Cerebellar nuclear complex (tissue), 1 donor: ENCODE data around the gene THBS4.
A peak's percentile ranks its signal among the peaks of the same experiment; 100 is the strongest.
"Not testable (repeated sequence)": the region's sequence is repeated elsewhere in the genome, so short reads cannot be mapped to it uniquely, and the experiment has no call there.

ENCODE experiments used
- DNase-seq, 2 experiments: peaks; one replicate each; lab custom pipeline; 2025; lab: John Stamatoyannopoulos, UW

The THBS4 gene

DNA sequence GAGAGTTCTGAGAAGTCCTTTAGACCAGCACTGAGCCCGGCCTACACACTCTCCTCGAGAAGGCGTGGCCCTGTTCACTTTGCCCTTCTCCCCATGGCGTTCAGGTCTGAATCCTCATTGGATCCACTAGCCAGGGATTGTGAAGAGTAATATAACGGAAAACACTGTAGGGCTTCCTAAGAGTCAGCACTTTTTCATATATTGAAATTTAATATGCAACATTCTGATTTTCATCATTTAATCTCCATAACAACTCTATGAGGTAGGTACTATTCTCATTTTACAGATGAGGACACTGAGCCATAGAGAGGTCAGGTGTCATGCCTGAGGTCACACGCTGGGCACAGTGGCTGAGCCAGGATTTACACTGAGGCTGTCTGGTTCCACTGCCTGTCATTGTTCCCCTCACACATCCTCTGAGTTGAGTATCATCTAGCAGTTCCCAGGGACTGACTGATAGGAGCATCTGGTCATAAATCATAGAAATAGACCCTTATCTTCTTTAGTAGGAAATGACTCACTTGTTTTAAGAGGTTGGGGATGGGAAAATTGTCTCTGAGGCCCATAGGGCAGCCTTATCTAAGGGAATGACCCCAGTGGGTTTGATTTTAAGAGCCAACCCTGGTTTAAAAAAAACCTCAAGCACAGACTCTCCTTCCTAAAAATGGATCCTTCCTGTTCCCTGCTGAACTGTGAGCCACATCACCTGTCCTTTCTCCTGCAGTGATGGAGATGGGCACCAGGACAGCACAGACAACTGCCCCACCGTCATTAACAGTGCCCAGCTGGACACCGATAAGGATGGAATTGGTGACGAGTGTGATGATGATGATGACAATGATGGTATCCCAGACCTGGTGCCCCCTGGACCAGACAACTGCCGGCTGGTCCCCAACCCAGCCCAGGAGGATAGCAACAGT lies 41.2 kb downstream of the THBS4 start:
- DNase-seq: no peak

DNA sequence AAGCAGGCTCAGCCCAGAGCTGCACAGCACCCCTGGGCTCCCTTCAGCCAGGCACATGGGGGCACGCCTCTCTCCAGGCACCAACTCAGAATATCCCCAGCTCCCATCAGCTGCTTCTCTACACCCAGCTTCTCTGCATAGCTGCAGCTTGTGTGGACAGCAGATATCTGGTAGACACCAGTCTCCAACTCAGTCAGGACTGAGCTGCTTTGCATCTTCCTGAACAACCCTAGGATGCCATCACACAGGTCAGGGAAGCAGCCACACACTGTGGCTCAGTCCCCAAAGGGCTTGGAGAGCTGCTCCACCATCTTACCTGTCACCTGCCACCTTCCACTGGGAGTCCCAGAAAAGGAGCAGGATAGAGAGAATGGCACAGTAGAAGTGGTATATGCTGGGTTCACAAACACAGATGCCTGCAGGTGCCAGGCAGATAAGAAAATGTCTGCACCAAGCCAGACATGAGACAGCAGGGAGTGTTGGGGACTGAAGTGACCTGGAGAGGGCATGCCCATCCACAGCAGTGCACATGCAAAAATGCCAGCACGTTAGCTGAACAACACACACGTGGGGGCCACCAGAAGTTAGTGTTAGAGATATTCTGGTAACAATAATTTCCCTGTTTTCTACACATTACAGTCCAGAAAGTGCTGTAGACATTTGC lies 42.0 kb downstream of the THBS4 start:
- DNase-seq: no peak

DNA sequence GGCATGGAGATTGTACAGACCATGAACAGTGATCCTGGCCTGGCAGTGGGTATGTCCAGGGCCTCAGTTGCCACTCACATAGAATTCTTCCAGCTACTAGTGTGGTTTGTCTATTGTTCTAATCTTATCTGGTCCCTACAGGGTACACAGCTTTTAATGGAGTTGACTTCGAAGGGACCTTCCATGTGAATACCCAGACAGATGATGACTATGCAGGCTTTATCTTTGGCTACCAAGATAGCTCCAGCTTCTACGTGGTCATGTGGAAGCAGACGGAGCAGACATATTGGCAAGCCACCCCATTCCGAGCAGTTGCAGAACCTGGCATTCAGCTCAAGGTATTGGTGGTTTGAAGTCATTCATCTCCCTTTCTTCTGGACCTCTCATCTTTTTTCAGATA lies 43.8 kb downstream of the THBS4 start:
- DNase-seq: no peak

DNA sequence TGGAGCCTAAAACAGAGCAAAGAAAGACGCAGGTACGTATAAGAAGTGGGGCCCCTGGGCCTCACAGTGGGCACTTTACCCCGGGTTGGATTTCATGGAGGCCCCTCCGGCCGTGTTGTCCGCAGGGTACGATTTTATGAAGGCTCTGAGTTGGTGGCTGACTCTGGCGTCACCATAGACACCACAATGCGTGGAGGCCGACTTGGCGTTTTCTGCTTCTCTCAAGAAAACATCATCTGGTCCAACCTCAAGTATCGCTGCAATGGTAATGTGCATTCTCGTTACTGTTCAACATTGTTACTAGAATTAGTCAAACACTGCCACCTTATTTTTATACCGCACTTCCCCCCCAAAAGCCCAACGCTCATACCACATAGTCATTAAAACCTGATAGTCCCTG lies 47.1 kb downstream of the THBS4 start:
- DNase-seq: no peak

DNA sequence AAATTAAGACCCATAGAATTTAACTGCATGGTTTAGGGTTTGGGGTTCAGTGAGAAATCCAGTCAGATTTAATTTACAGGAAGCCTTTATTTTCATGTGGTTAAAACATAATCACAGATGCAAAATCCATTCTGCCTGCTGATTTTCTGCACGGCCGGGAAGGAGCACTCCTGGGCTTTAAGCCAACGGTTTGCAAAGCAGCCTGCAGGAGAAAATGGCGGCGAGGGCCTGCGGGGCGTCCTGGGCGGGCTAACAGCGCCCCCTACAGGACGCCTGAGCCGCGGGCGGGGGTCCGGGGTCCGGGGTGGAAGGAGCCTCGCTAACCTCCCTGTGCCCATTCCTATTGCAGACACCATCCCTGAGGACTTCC lies 47.6 kb downstream of the THBS4 start:
- no peak for DNase-seq

DNA sequence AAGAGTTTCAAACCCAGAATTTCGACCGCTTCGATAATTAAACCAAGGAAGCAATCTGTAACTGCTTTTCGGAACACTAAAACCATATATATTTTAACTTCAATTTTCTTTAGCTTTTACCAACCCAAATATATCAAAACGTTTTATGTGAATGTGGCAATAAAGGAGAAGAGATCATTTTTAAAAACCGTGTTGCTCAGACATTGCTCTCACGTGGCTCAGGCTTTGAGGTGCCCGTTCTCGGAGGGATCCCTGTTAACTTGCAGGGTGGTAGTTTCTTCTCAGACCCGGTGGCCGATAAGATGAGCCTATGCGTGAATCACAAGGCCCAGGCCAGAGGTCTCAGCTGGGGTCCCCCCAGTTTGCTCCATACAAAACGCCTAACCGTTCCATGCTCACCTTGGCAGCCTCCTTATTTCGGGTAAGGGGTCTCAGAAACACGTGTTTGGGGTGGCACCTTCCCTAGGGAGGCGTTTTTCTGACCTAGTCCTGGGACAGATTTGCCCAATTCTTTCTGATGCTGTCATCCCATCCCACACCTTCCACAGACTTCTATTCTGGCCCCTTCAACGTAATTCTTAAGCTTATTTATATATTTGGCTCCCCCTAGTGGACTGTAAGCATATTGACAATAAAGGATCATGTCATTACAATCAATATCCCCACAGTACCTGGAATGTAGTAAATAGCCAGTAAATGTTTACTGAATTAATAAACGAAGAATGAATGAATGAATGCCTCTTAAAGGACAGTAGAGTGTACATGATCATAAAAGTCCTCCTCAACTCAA lies 48.1 kb downstream of the THBS4 start:
- DNase-seq: peak in 1 of 2 experiments; percentile 31

DNA sequence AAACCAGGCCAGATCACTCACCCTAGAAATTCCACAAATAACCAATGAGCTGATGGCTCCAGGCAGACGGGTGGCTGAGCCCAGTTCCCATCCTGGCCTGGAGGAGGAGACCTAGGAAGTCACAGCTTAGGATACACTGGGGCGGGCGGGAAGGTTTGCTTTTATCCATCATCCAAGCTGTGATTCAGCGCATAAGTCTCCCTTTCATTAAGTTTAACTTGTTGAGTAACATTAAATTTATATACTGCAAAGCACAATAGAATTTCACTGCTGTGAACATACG lies 55.7 kb downstream of the THBS4 start:
- DNase-seq: no peak

DNA sequence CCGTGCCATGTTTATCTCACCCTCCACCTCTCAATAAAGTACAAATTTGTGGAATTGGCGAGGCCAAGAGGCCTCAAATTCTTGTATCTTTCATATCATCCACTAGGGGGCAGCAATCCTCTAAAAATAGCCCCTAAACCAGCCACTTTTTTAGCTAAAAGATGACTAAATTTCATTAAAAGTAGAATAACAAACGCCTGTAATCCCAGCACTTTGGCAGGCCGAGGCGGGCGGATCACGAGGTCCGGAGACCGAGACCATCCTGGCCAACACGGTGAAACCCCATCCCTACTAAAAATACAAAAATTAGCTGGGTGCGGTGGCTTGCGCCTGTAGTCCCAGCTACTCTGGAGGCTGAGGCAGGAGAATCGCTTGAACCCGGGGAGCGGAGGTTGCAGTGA lies 56.6 kb downstream of the THBS4 start:
- DNase-seq: not testable (repeated sequence)

DNA sequence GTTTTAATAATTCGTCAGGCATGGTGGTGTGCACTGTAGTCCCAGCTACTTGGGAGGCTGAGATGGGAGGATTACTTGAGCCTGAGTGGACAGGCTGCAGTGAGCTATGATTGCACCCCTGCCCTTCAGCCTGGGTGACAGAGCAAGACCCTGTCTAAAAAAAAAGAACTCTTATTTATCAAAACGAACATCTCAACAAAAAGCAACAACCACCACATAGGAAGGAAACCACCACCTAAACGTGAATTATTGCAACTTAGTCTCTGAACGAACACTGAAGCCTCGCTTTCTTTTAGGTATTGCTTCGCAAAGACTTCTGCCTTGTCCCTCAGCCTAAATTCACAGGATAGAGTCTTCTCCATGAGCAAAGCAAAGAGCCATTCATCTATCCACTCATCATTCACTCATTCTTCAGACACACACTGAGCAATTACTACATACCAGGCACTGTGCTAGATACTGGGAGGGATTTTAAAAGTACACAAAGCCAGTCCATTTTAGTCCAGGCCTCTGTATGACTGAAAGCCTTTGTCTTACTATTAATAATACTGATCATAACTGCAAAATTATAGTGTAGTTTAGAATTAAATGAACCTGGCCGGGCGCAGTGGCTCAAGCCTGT lies 57.4 kb downstream of the THBS4 start:
- no peak for DNase-seq

DNA sequence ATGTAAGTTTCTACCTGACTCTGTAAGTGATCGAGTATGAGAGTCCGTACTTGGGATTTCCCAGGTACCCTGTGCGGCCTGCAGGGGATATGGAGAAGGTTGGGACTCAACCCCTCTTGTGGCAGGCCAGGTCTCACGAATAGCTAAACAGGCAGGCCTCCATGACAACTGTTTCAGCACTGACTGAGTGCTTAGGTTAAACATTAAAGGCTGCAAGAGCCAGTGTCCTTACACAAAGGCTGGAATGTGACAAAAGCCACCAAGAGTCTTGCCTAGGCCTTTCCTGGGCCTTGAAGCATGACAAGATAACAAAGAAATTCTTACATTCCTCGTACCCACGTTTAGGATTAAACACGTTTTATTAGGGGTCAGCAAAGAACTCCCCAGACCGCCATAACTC lies 58.6 kb downstream of the THBS4 start:
- no peak for DNase-seq

DNA sequence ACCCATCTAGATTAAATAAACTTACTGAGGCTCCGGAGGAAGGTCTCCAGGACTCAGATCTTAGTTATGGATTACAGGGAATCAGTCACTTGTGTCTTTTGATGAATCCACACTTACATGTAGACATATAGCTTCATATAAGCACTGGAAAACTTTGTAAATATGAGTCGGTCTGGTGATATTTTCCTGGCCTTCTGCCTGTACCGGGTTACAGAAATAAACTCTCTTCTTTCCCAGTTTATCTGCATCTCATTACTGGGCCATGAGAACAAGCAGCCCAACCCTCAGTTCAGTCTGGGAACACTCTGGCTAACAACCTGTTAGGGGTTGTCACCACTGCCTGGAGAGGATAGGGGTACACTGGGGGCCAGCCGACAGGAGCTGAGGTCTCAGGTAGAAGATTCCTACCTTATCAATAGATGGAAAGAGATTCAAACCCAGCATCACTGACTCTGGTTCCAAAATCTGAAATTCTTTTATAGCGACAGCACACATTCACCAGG lies 59.1 kb downstream of the THBS4 start:
- DNase-seq: no peak

DNA sequence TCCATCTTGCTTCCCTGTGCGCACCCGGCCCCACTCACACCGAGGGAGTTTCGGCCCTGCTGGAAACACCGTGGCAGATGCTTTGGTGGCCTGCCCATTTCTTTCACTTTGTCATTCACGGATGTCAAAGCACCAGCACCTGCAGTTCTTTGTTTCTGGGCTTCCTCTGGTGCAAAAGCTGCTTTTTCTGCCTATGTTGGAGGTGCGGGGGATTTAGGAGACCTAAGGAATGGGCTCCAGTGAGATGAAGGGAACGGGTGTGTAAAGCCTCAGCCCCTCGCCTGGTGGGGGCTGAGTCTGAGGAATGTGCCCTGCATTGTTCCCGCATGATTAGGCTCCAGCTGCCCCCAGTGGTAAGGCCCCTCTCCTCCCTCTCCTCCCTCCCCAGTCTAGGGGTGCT lies 62.3 kb downstream of the THBS4 start:
- no peak for DNase-seq

DNA sequence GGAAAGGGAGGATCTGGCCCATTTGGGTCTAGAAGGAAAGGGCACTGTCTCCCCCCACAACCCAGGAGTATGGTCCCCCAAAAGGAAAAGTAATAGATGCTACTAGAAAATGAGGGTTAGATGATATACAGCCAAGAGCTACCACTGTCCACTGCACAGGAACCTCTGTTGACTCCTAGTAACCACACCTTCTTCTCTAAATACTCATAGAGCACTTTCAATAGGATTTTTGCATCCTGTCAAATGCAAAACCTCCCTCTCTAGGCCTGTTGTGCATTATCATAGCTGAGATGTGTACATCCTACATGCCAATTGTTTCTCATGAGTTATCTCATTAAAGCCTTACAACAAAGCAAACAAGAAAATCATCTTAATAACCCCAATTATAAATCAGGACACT lies 66.8 kb downstream of the THBS4 start:
- DNase-seq: no peak

DNA sequence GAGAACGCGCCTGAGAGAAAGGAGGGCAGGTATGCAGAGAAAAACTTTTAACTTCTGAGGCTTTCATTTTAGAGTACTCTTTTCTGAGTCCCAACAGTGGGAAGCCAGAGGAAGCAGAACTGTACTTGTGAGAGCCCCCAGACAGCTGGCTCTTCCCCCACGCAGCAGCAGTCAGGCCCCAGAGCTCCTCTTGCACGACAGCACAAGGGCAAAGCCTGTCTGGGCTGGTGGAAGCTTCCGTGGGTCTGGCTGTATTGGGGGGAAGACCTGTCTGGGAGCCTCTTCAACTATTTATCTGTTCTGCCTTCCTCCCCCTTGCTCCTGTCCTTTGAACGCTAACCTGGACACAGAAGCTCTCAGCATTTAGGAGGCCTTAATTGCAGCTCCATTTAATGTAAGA lies 68.2 kb downstream of the THBS4 start:
- DNase-seq: no peak

DNA sequence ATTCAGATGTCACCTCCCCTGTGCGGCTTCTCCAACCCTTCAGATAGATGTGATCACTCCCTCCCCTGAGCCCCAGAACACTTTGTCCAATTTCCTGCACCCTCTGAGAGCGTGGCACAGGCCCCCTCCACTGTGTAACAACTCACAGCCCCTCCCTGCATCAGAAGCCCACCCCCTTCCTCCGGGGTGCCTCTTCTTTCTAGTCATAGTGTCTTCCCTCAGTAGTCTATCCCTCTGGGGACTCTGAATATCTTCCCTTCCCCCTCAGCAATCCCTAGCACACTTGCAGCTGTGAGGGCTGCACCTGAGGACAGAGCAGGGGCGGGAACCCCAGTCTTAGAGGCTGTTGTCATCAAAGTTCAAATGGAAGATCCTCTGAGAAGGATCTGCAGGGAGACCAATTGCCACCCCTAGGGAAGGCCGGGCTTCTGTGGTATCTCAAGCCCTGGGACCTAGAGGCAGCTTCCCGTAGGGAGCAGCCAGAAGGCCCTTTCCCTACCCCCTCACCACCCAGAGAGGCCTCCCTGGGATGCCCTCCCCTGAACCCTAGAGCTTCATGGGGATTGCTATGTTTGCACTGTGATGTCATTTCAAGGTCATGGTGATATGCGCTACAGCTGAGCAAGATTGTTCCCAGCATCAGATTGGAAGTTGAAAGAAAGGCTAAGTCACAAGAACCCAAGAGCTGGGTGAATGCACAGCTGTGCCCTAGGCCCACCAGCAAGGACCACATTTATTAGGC lies 70.7 kb downstream of the THBS4 start:
- no peak for DNase-seq

DNA sequence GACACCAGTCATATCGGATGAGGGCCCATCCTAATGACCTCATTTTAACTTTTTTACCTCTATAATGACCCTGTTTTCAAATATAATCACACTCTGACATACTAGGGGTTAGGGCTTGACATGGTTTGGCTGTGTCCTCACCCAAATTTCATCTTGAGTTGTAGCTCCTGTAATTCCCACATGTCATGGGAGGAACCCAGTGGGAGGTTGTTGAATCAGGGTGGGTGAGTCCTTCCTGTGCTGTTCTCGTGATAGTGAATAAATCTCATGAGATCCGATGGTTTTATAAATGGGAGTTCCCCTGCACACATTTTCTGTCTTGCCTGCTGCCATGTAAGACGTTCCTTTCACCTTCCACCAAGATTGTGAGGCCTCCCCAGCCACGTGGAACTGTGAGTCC lies 71.8 kb downstream of the THBS4 start:
- DNase-seq: no peak

DNA sequence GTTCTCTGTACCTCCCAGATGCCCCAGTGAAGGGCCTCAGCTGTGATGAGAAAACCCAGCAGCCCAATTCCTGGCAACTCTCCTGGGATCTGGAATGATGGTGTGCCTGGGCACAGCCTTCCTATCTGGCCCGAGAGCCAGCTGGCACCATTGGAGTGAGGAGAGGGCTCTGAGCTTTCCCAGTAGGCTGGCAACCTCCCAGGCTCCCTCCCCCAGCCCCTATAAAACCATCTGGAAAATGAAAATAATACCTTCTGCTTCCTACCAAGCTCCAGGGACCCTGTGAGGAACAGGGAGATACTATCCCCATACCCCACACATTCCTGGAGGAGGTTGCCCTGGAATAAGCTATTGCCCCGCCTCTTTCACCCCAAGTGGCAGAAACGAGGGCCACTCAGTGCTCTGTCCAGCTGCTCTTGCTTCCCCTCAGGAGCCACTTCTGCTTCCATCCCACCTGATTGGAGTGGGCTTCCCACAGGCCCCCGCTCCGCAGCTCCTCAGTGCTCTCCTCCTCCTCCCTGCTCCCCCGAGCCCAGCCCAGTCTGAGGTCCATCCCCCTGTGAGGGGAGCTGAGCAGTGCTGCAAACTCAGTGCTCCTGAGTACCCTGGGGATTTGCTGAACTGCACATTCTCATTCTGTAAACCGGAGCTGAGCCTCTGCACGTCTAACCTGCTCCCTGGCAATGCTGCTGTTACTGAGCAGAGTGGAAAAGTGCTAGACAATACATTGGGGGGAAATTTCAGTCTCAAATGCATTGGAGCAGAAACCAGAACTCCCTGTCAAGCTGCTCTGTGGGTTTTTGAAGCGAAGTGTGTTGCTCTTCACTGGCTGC lies 74.7 kb downstream of the THBS4 start:
- DNase-seq: no peak

DNA sequence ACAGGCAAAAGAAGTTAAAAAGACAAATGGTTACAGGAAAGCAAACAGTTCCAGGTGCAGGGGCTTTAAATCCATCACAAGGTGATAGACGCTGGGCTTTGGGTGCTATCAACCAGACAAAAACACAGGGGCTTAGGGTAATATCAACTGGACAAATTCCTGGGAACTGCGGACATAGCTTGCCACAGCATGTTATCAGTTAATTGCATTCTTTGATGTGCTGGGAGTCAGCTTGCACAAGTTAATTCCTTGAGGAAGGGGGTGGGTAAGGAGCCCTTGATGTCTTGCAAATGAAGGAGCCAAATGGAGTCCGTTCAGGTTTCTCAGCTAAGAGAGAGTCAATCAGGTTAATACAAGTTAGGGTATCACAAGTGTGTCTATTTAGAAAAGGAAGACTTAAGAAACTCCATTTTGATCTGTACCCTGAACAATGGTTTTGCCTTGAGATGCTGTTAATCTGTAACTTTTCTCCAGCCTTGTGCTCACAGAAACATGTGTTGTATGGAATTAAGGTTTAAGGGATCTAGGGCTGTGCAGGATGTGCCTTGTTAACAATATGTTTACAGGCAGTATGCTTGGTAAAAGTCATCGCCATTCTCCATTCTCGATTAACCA lies 76.3 kb downstream of the THBS4 start:
- DNase-seq: not testable (repeated sequence)

DNA sequence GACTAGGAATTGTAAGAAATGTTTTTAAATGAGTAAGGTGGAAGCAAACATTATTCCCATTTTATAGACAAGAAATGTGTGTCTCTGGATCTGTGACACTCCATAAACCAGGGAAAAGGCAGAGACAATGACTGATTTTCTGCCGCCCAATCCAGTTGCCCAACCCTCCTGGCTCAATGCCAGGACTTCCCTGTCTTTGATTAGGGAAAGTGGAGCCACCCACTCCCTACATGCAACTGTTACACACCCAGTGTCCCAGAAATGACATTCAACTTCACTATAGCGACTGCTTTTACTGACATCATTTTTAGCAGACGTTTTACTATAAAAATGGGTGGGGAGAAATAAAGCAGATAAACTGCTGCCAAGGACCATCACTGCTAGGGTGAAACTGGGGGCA lies 79.7 kb downstream of the THBS4 start:
- no peak for DNase-seq

DNA sequence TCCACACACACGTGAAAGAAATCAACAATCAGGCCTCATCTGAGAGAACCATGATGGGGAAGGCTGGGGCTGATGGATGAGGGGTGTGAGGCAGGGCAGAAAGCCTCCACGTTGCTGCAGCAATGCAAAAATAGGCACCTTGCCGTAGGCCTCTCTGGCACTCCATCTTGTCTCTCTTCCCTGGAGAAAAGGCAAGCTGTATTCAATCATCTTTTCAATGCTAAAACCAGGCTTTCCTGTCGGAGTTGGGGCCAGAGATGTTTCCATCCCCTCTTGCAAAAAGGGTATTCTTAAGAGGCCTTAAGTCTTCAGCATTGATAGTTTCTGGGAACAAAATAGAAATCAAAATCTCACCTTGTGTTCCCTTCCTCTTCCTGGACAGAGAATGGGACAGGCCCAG lies 80.9 kb downstream of the THBS4 start:
- DNase-seq: no peak
